K562 (cell line): ENCODE results near the gene ZNF74. TPM values are rescaled to one million over a fixed set of nuclear protein-coding genes. Genes with fewer than 3 reads are reported as not detected.
A peak's percentile ranks its signal among the peaks of the same experiment; 100 is the strongest.

Source experiments
- CEBPG ChIP-seq, 3 experiments: fragments of 200-800 bp in 1 of 3; sonication (Bioruptor generic) in 1 of 3; sonication (generic) in 1 of 3; formaldehyde crosslinking in 1 of 3; IDR thresholded peaks in 2 of 3; conservative IDR thresholded peaks in 1 of 3; 2 replicates each; pipeline versions ENCODE4 v1.6.1 to v1.8.0; 2016 to 2022; ENCODE audit warnings: missing compliant biosample characterization in 2 of 3, missing genetic modification characterization in 2 of 3, mild to moderate bottlenecking in 1 of 3, missing genetic modification reagents in 1 of 3
- E2F6 ChIP-seq, 2 experiments: IDR thresholded peaks; 2 replicates each; pipeline ENCODE4 v1.6.1; 2011; ENCODE audit warnings: borderline replicate concordance in 1 of 2, control low read depth in 1 of 2, low read depth in 1 of 2, low read length in 1 of 2, mild to moderate bottlenecking in 1 of 2, mixed read lengths in 1 of 2, moderate library complexity in 1 of 2; ENCODE audit not compliant: insufficient read depth in 1 of 2, insufficient read length in 1 of 2, poor library complexity in 1 of 2, severe bottlenecking in 1 of 2; ENCODE audit errors: extremely low read depth in 1 of 2
- IFI16 ChIP-seq: fragments of 250-450 bp; sonication (Bioruptor Pico); IDR thresholded peaks from 2 replicates; pipeline ENCODE4 v2.1.2; 2022; ENCODE audit warnings: mild to moderate bottlenecking, inconsistent platforms
- KLF13 ChIP-seq: fragments of 450-650 bp; IDR thresholded peaks from 2 replicates; pipeline ENCODE4 v1.6.1; 2016; ENCODE audit warnings: missing genetic modification characterization, low read depth, mild to moderate bottlenecking, missing compliant biosample characterization, moderate library complexity, borderline replicate concordance
- L3MBTL2 ChIP-seq: fragments of 450-650 bp; IDR thresholded peaks from 2 replicates; pipeline ENCODE4 v1.6.1; 2016; ENCODE audit warnings: mild to moderate bottlenecking, moderate library complexity
- MYC ChIP-seq, 2 experiments: fragments of 250-450 bp in 1 of 2; sonication (Bioruptor Pico) in 1 of 2; IDR thresholded peaks; 2 replicates each; pipeline versions ENCODE4 v1.5.1 to v1.6.1; 2012 to 2021; ENCODE audit warnings: low read depth in 2 of 2, borderline replicate concordance in 1 of 2, improper control_type of control experiment in 1 of 2, low read length in 1 of 2, mild to moderate bottlenecking in 1 of 2, moderate library complexity in 1 of 2
- MYNN ChIP-seq, 2 experiments: sonication (generic); formaldehyde crosslinking in 1 of 2; IDR thresholded peaks; 2 replicates each; pipeline versions ENCODE4 v1.5.0 to v1.6.1; 2016 to 2020; ENCODE audit warnings: antibody characterized with exemption in 1 of 2, missing genetic modification reagents in 1 of 2
- USF2 ChIP-seq: sonication (generic); formaldehyde crosslinking; IDR thresholded peaks from 2 replicates; pipeline ENCODE4 v1.5.0; 2020; ENCODE audit warnings: missing genetic modification reagents
- ZBTB40 ChIP-seq, 2 experiments: fragments of 450-650 bp in 1 of 2; sonication (generic) in 1 of 2; formaldehyde crosslinking in 1 of 2; IDR thresholded peaks; 2 replicates each; pipeline versions ENCODE4 v1.7.1 to v1.9.0; 2016 to 2022; ENCODE audit warnings: inconsistent platforms in 1 of 2, mild to moderate bottlenecking in 1 of 2, missing genetic modification reagents in 1 of 2
- ZFPM2 ChIP-seq: fragments of 250-450 bp; sonication (Bioruptor Pico); IDR thresholded peaks from 2 replicates; pipeline ENCODE4 v1.5.1; 2022; ENCODE audit warnings: mild to moderate bottlenecking
- ZNF347 ChIP-seq: fragments of 450-650 bp; formaldehyde crosslinking; IDR thresholded peaks from 2 replicates; pipeline ENCODE4 v1.4.0; 2020; ENCODE audit warnings: low read depth, mild to moderate bottlenecking, moderate library complexity
- ZNF354B ChIP-seq: fragments of 250-450 bp; sonication (Bioruptor Pico); IDR thresholded peaks from 2 replicates; pipeline ENCODE4 v1.4.0; 2020
- polyA plus RNA-seq, 8 experiments: library from polyadenylated mRNA; depleted of rRNA in 4 of 8; stranded (reverse) in 5 of 8; unstranded in 3 of 8; fragments of >200 nt; fragmentation: Nextera tagmentation in 2 of 8; fragmentation: Illumina TruSeq in 1 of 8; extraction: Ambion mirVana in 2 of 8; extraction: Trizol in 1 of 8; gene quantifications; 2 replicates each; pipeline versions ENCODE4 v1.2.1 to v1.2.3, GENCODE V29; 2011 to 2014; ENCODE audit warnings: inconsistent platforms in 1 of 8, missing spikeins in 1 of 8
- total RNA-seq, 7 experiments: library from RNA; depleted of rRNA in 6 of 7; stranded (reverse); fragments of >200 nt in 6 of 7; fragmentation: Illumina TruSeq in 2 of 7; extraction: Trizol in 2 of 7; gene quantifications; 2 replicates each; pipeline versions ENCODE4 v1.2.1 to v1.2.3, GENCODE V29; 2011 to 2021; ENCODE audit warnings: low replicate concordance in 1 of 7

ZNF74 gene
- total and polyA plus RNA-seq, 9 of the 15 experiments (the other 6 are each of a cell fraction or from before 2014, with no cell fraction given) = 2.4 to 53.5 (median 31.5) TPM

- peak; percentile 92 to 95 for TF ChIP-seq E2F6 (IDR thresholded peaks at IDR 0.05; ENCODE audit: borderline replicate concordance in 1 of 2, extremely low read depth in 1 of 2, insufficient read depth in 1 of 2, insufficient read length in 1 of 2, low read depth in 1 of 2, low read length in 1 of 2, poor library complexity in 1 of 2, severe bottlenecking in 1 of 2)
- TF ChIP-seq ZFPM2 = no peak
- no peak for TF ChIP-seq IFI16 (CRISPR knock-in tag)
- TF ChIP-seq ZNF354B = no peak
- TF ChIP-seq MYNN (IDR thresholded peaks at IDR 0.05) = no peak
- 0 out of 2 replicates have a peak, but pooled peaks have one; percentile 48 for TF ChIP-seq MYNN (CRISPR knock-in tag; IDR thresholded peaks at IDR 0.05)
- no peak for TF ChIP-seq ZBTB40 (IDR thresholded peaks at IDR 0.05)
- TF ChIP-seq ZBTB40 (CRISPR knock-in tag; IDR thresholded peaks at IDR 0.05) = peak; percentile 40
- TF ChIP-seq USF2 (CRISPR knock-in tag) = peak; percentile 19; the same call in 1 of the 2 replicates
- 0 out of 2 replicates have a peak, but pooled peaks have one; percentile 36 for TF ChIP-seq CEBPG (CRISPR knock-in tag; IDR thresholded peaks at IDR 0.05)
- TF ChIP-seq CEBPG (tag; conservative IDR thresholded peaks at IDR 0.05 in 1 of 2, IDR thresholded peaks at IDR 0.05 in 1 of 2) = no peak
- TF ChIP-seq KLF13 = no peak
- TF ChIP-seq ZNF347 (CRISPR knock-in tag) = no peak
- TF ChIP-seq L3MBTL2 = peak; percentile 89
- peak; percentile 35; the same call in 1 of the 2 replicates for TF ChIP-seq MYC (IDR thresholded peaks at IDR 0.05; ENCODE audit: low read depth, low read length)
- no peak for TF ChIP-seq MYC (CRISPR knock-in tag; IDR thresholded peaks at IDR 0.05; ENCODE audit: borderline replicate concordance, low read depth)
Observed at GRCh38 chr22:20431511-20432192, 37.7 kb downstream of the ZNF74 start (continued).
